MG63 (cell line): ENCODE results near the gene UBE2E2. TPM values are rescaled to one million over a fixed set of nuclear protein-coding genes. Genes with fewer than 3 reads are reported as not detected.

ENCODE experiments used
- DNase-seq: peaks from one replicate; pipeline ENCODE4 v3.0.0-alpha.2; 2020
- H3K27me3 ChIP-seq: fragments of 250-450 bp; sonication (Bioruptor Pico); 2 replicates; pipeline ENCODE4 v1.5.1; 2020; ENCODE audit warnings: mild to moderate bottlenecking, moderate library complexity
- H3K36me3 ChIP-seq: fragments of 250-450 bp; sonication (Bioruptor Pico); 2 replicates; pipeline ENCODE4 v1.5.1; 2020; ENCODE audit warnings: mild to moderate bottlenecking, moderate library complexity
- H3K4me3 ChIP-seq: fragments of 250-450 bp; sonication (Bioruptor Pico); 2 replicates; pipeline ENCODE4 v1.5.1; 2020; ENCODE audit warnings: mild to moderate bottlenecking, moderate library complexity
- H3K9me3 ChIP-seq: fragments of 250-450 bp; sonication (Bioruptor Pico); 2 replicates; pipeline ENCODE4 v1.5.1; 2020; ENCODE audit warnings: mild to moderate bottlenecking, moderate library complexity
- total RNA-seq: library from RNA; depleted of rRNA; stranded (reverse); fragments of >200 nt; shearing (Covaris generic); gene quantifications from 2 replicates; pipeline ENCODE4 v1.2.3, GENCODE V29; 2014; ENCODE audit warnings: low replicate concordance

UBE2E2 gene
- total RNA-seq, 1 experiment from 2014 or later, result 27.7 TPM

GRCh38 chr3:23219117-23219516, 16.0 kb downstream of the UBE2E2 start:
- DNase-seq, result no peak
- Histone ChIP-seq H3K9me3 (no peaks in the 10 kb centered on the region), H3K27me3 (no peaks in the 10 kb centered on the region), H3K4me3 (no peak overlapping the region), H3K36me3 (no peaks in the 10 kb centered on the region)

GRCh38 chr3:23219552-23219951, 16.4 kb downstream of the UBE2E2 start:
- Histone ChIP-seq H3K9me3 (no peaks in the 10 kb centered on the region), H3K4me3 (no peak overlapping the region), H3K36me3 (no peaks in the 10 kb centered on the region), H3K27me3 (no peaks in the 10 kb centered on the region)
- no peak for DNase-seq

GRCh38 chr3:23221136-23221535, 18.0 kb downstream of the UBE2E2 start:
- H3K4me3 ChIP-seq, result no peak overlapping the region
- DNase-seq, result no peak
- no peaks in the 10 kb centered on the region for H3K9me3 ChIP-seq

GRCh38 chr3:23232016-23232415, 28.9 kb downstream of the UBE2E2 start:
- Histone ChIP-seq H3K36me3 (no peaks in the 10 kb centered on the region), H3K4me3 (no peak overlapping the region), H3K27me3 (no peaks in the 10 kb centered on the region), H3K9me3 (no peaks in the 10 kb centered on the region)
- peak; percentile 36 for DNase-seq

More at GRCh38 chr3:23221136-23221535, 18.0 kb downstream of the UBE2E2 start:
- Histone ChIP-seq H3K36me3 (no peaks in the 10 kb centered on the region), H3K27me3 (no peaks in the 10 kb centered on the region)

- H3K4me3 ChIP-seq, result no peak overlapping the region
- DNase-seq, result no peak
- H3K9me3 ChIP-seq, result no peaks in the 10 kb centered on the region
- no peaks in the 10 kb centered on the region for H3K27me3 ChIP-seq
- H3K36me3 ChIP-seq, result no peaks in the 10 kb centered on the region
Observed at GRCh38 chr3:23232854-23233253, 29.7 kb downstream of the UBE2E2 start.

- no peaks in the 10 kb centered on the region for H3K9me3 ChIP-seq
- no peak for DNase-seq
- no peaks in the 10 kb centered on the region for H3K36me3 ChIP-seq
- no peaks in the 10 kb centered on the region for H3K27me3 ChIP-seq
- H3K4me3 ChIP-seq, result no peak overlapping the region
Observed at GRCh38 chr3:23235264-23235663, 32.1 kb downstream of the UBE2E2 start.

GRCh38 chr3:23236890-23237289, 33.8 kb downstream of the UBE2E2 start:
- Histone ChIP-seq H3K36me3 (no peaks in the 10 kb centered on the region), H3K27me3 (no peaks in the 10 kb centered on the region), H3K9me3 (no peaks in the 10 kb centered on the region), H3K4me3 (no peak overlapping the region)
- DNase-seq, result no peak

GRCh38 chr3:23238156-23238555, 35.0 kb downstream of the UBE2E2 start:
- no peaks in the 10 kb centered on the region for H3K9me3 ChIP-seq
- no peaks in the 10 kb centered on the region for H3K36me3 ChIP-seq
- no peak overlapping the region for H3K4me3 ChIP-seq
- no peak for DNase-seq
- H3K27me3 ChIP-seq, result no peaks in the 10 kb centered on the region

GRCh38 chr3:23238578-23238977, 35.5 kb downstream of the UBE2E2 start:
- Histone ChIP-seq H3K36me3 (no peaks in the 10 kb centered on the region), H3K27me3 (no peaks in the 10 kb centered on the region), H3K4me3 (no peak overlapping the region), H3K9me3 (no peaks in the 10 kb centered on the region)
- no peak for DNase-seq

GRCh38 chr3:23239211-23240068, 36.3 kb downstream of the UBE2E2 start:
- Histone ChIP-seq H3K4me3 (no peak overlapping the region), H3K27me3 (no peaks in the 10 kb centered on the region), H3K9me3 (no peaks in the 10 kb centered on the region), H3K36me3 (no peaks in the 10 kb centered on the region)
- no peak for DNase-seq

GRCh38 chr3:23240171-23240785, 37.2 kb downstream of the UBE2E2 start:
- H3K27me3 ChIP-seq, result no peaks in the 10 kb centered on the region
- no peak for DNase-seq

GRCh38 chr3:23241256-23241655, 38.1 kb downstream of the UBE2E2 start:
- H3K36me3 ChIP-seq, result no peaks in the 10 kb centered on the region
- H3K27me3 ChIP-seq, result no peaks in the 10 kb centered on the region
- H3K4me3 ChIP-seq, result no peak overlapping the region
- H3K9me3 ChIP-seq, result no peaks in the 10 kb centered on the region
- DNase-seq, result no peak

More at GRCh38 chr3:23240171-23240785, 37.2 kb downstream of the UBE2E2 start:
- Histone ChIP-seq H3K9me3 (no peaks in the 10 kb centered on the region), H3K36me3 (no peaks in the 10 kb centered on the region), H3K4me3 (no peak overlapping the region)

- Histone ChIP-seq H3K27me3 (no peaks in the 10 kb centered on the region), H3K9me3 (no peaks in the 10 kb centered on the region), H3K36me3 (no peaks in the 10 kb centered on the region), H3K4me3 (no peak overlapping the region)
- DNase-seq, result no peak
Observed at GRCh38 chr3:23242106-23242505, 39.0 kb downstream of the UBE2E2 start.

GRCh38 chr3:23244324-23245041, 41.4 kb downstream of the UBE2E2 start:
- Histone ChIP-seq H3K9me3 (no peaks in the 10 kb centered on the region), H3K36me3 (no peaks in the 10 kb centered on the region), H3K27me3 (no peaks in the 10 kb centered on the region), H3K4me3 (no peak overlapping the region)
- no peak for DNase-seq

- no peaks in the 10 kb centered on the region for H3K36me3 ChIP-seq
- no peak for DNase-seq
- H3K4me3 ChIP-seq, result no peak overlapping the region
- H3K27me3 ChIP-seq, result no peaks in the 10 kb centered on the region
- no peaks in the 10 kb centered on the region for H3K9me3 ChIP-seq
Observed at GRCh38 chr3:23246651-23247050, 43.5 kb downstream of the UBE2E2 start.

GRCh38 chr3:23248594-23249131, 45.5 kb downstream of the UBE2E2 start:
- H3K36me3 ChIP-seq, result no peaks in the 10 kb centered on the region
- no peaks in the 10 kb centered on the region for H3K27me3 ChIP-seq
- no peaks in the 10 kb centered on the region for H3K9me3 ChIP-seq
- H3K4me3 ChIP-seq, result no peak overlapping the region
- no peak for DNase-seq

- no peaks in the 10 kb centered on the region for H3K36me3 ChIP-seq
- DNase-seq, result no peak
- H3K4me3 ChIP-seq, result no peak overlapping the region
Observed at GRCh38 chr3:23249961-23250360, 46.8 kb downstream of the UBE2E2 start.

More at GRCh38 chr3:23249961-23250360, 46.8 kb downstream of the UBE2E2 start:
- no peaks in the 10 kb centered on the region for H3K27me3 ChIP-seq
- H3K9me3 ChIP-seq, result no peaks in the 10 kb centered on the region
